H54 (cell line): ENCODE results near the gene PHLDB3.
A peak's percentile ranks its signal among the peaks of the same experiment; 100 is the strongest.

Source experiments
- DNase-seq: peaks from one replicate; pipeline ENCODE4 v3.0.0; 2011; ENCODE audit warnings: low spot score, mixed read lengths; ENCODE audit not compliant: insufficient read length
- FAIRE-seq: peaks from 3 replicates; lab custom pipeline; 2011; peaks lifted over from hg19 to GRCh38; lab: Jason Lieb, UNC
- POLR2A ChIP-seq: IDR thresholded peaks from 2 replicates; pipeline ENCODE4 v1.6.1; 2011; ENCODE audit warnings: low read depth, mild to moderate bottlenecking, low read length

Gene PHLDB3

GRCh38 chr19:43478323-43478722 lies 26.2 kb downstream of the PHLDB3 start:
- DNase-seq (no peak), FAIRE-seq (no peak)
- TF ChIP-seq POLR2A, result no peak

- peak; percentile 41 for DNase-seq
- FAIRE-seq, result no peak
- no peak for TF ChIP-seq POLR2A
These were observed 27.9 kb downstream of the PHLDB3 start for GRCh38 chr19:43476606-43477005.

GRCh38 chr19:43474986-43475705 lies 29.4 kb downstream of the PHLDB3 start:
- DNase-seq (peak; percentile 89), FAIRE-seq (peak; percentile 23)
- TF ChIP-seq POLR2A, result 0 out of 2 replicates have a peak, but pooled peaks have one; percentile 12

GRCh38 chr19:43474487-43474886 lies 30.1 kb downstream of the PHLDB3 start:
- no peak for DNase-seq
- TF ChIP-seq POLR2A, result no peak
- FAIRE-seq, result no peak

GRCh38 chr19:43471091-43471490 lies 33.5 kb downstream of the PHLDB3 start:
- no peak for TF ChIP-seq POLR2A
- DNase-seq (no peak), FAIRE-seq (no peak)

GRCh38 chr19:43470288-43470687 lies 34.3 kb downstream of the PHLDB3 start:
- peak; percentile 57 for DNase-seq
- no peak for FAIRE-seq
- TF ChIP-seq POLR2A, result no peak

GRCh38 chr19:43469160-43469480 lies 35.4 kb downstream of the PHLDB3 start:
- DNase-seq (no peak), FAIRE-seq (no peak)
- TF ChIP-seq POLR2A, result no peak

GRCh38 chr19:43468354-43469159 lies 36.0 kb downstream of the PHLDB3 start:
- no peak for FAIRE-seq
- TF ChIP-seq POLR2A, result no peak
- no peak for DNase-seq

- FAIRE-seq (no peak), DNase-seq (peak; percentile 44)
- TF ChIP-seq POLR2A, result no peak
These were observed 36.8 kb downstream of the PHLDB3 start for GRCh38 chr19:43467730-43468129.

- FAIRE-seq (no peak), DNase-seq (no peak)
- TF ChIP-seq POLR2A, result no peak
These were observed 37.3 kb downstream of the PHLDB3 start for GRCh38 chr19:43467276-43467675.

GRCh38 chr19:43466793-43467192 lies 37.8 kb downstream of the PHLDB3 start:
- TF ChIP-seq POLR2A, result no peak
- DNase-seq (no peak), FAIRE-seq (no peak)

- no peak for TF ChIP-seq POLR2A
- FAIRE-seq, result no peak
These were observed 39.0 kb downstream of the PHLDB3 start, which contains the start of gene LYPD3 for GRCh38 chr19:43465468-43466120. Gene LYPD3 (minus strand): TSS chr19:43465608. CDS start chr19:43465571, 37 bp downstream.

GRCh38 chr19:43464134-43464775 lies 40.3 kb downstream of the PHLDB3 start:
- FAIRE-seq (no peak), DNase-seq (no peak)
- no peak for TF ChIP-seq POLR2A

More at GRCh38 chr19:43465468-43466120, 39.0 kb downstream of the PHLDB3 start, which contains the start of gene LYPD3:
- no peak for DNase-seq

GRCh38 chr19:43463381-43464133 lies 41.0 kb downstream of the PHLDB3 start:
- no peak for TF ChIP-seq POLR2A
- FAIRE-seq (peak; percentile 38), DNase-seq (peak; percentile 92)
